AG10803 (cell line): ENCODE results near the gene VRK2.
"Not testable (repeated sequence)": the region's sequence is repeated elsewhere in the genome, so short reads cannot be mapped to it uniquely, and the experiment has no call there.

Source experiments
- DNase-seq: peaks from one replicate; pipeline ENCODE4 v3.0.0; 2010; ENCODE audit warnings: low read depth
- H3K4me3 ChIP-seq: 2 replicates; pipeline ENCODE4 v1.5.1; 2011; ENCODE audit warnings: mild to moderate bottlenecking, low read length, control low read depth
- TF ChIP-seq, protein P1 (sequence below): conservative IDR thresholded peaks from 2 replicates; pipeline ENCODE4 v1.5.1; 2011; ENCODE audit warnings: mild to moderate bottlenecking, low read length, control low read depth, inconsistent platforms

The VRK2 gene

DNA sequence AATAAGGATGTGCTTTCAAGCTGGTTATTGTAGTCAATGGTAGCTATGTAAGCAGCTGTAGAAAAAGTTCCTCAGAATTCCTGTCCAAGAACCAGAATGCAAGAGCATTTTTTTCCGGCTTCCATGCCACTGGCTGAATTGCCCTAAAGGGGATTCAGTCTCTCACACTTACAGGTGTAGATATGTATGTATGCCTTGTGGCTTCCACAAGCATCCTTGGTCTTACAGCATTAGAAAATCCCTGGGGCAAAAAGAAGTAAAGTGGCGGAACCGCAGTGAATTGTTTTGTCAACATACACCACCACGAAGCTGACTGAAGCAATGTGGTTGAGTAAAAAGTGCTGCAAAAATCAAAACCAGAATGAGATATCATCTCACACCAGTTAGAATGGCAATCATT is 139.9 kb downstream of the VRK2 start:
- H3K4me3 ChIP-seq = no peak overlapping the region
- no peak for DNase-seq
- TF ChIP-seq, protein P1, sequence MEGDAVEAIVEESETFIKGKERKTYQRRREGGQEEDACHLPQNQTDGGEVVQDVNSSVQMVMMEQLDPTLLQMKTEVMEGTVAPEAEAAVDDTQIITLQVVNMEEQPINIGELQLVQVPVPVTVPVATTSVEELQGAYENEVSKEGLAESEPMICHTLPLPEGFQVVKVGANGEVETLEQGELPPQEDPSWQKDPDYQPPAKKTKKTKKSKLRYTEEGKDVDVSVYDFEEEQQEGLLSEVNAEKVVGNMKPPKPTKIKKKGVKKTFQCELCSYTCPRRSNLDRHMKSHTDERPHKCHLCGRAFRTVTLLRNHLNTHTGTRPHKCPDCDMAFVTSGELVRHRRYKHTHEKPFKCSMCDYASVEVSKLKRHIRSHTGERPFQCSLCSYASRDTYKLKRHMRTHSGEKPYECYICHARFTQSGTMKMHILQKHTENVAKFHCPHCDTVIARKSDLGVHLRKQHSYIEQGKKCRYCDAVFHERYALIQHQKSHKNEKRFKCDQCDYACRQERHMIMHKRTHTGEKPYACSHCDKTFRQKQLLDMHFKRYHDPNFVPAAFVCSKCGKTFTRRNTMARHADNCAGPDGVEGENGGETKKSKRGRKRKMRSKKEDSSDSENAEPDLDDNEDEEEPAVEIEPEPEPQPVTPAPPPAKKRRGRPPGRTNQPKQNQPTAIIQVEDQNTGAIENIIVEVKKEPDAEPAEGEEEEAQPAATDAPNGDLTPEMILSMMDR = no peak

DNA sequence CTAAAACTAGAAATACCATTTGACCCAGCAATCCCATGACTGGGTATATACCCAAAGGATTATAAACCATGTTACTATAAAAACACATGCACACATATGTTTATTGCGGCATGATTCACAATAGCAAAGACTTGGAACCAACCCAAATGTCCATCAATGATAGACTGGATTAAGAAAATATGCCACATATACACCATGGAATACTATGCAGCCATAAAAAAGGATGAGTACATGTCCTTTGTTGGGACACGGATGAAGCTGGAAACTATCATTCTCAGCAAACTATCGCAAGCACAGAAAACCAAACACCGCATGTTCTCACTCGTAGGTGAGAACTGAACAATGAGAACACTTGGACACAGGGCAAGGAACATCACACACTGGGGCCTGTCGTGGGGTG is 140.4 kb downstream of the VRK2 start:
- not testable (repeated sequence) for DNase-seq, H3K4me3 ChIP-seq

DNA sequence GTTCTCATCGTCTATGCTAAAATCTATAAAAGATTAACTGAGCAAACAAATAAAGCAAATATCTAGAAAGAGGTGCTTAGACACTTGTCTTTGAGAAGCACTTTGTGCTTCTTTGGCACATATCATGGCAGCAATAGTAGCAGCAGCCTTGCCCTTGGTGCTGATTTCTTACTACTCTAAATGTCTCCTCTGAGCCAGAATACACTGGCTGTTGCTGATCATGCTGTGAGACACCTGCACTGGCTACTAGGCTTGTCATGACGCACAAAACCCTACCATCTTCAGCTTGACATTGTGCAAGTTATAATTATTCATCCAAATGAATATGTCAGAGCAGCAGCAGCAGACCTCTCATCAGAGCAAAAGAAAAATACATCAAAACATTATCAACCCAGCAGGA is 147.9 kb downstream of the VRK2 start:
- DNase-seq = no peak
- TF ChIP-seq, protein P1 = no peak

DNA sequence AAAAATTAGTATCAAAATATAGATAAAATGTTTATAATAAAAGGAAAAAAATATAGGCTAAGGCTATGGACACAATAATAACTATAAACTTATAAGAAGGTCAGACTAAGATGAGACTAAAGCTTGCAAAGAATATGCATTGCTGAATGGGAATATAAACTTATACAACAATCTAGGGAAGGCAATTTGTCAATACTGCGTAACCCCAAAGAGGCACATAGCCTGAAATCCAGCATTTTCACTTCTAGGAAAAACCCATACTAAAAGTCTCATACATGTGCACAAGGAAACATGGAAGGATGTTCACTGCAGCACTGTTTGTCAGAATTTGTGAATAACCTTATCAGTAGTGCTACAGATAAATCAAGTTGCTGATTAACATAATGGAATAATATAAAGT is 149.1 kb downstream of the VRK2 start:
- H3K4me3 ChIP-seq = no peak overlapping the region
- no peak for DNase-seq
- TF ChIP-seq, protein P1 = no peak

More for the DNA sequence above, 147.9 kb downstream of the VRK2 start:
- H3K4me3 ChIP-seq = no peak overlapping the region

DNA sequence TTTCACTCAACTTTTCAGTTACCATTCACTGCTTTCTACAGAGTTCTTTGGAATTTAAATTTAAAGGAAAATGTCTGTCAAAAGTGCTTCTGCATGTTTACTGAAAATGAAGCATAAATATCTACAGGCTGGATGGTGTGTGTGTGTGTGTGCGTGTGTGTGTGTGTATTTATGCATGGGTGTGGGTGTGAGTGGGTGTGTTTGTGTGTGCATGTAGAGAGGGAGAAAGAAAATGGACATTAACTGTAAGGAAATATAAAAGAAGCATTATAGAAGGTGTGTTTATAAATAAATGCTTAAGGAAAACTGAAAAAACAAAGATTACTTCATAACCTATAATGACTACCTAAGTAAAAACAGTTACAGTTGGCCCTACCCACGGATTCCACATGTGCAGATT is 151.3 kb downstream of the VRK2 start:
- TF ChIP-seq, protein P1 = no peak
- DNase-seq = no peak
- H3K4me3 ChIP-seq = no peak overlapping the region

DNA sequence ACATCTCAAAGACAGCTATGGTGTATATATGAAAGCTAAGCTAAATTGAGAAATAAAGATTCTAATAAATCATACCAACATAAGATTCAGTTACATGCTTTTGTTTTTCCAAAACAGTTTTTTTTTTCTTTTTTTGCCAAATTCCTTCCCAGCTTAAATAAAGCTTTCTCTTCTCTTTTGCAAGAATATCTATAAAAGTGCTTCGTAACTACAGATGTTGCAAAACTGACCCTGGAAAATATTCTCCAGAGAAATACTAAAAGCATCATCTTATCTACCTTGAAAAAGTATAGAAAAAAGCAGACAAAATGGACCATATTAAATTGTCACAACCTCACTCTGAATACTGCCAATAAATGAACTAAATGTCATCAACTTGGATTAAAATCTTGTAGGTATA is 155.8 kb downstream of the VRK2 start:
- peak; percentile 1 for DNase-seq
- TF ChIP-seq, protein P1 = no peak
- no peak overlapping the region for H3K4me3 ChIP-seq

DNA sequence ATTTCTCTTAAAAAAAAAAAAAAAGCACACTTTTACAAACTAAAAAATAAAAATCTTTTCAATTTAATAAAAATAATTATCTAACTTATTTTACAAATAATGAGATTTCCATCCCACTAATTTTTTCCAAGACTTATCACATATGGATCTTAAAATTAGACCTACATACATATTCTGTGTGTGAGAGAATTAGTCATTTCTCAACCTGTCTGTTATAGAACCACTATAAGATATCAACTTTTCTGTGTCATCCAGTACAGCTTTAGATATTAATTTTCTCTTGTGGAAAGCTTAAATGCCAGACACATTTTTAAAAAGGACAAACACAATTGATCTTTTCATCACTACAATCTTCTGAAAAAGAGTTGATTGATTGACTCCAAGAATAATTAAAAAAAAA is 156.4 kb downstream of the VRK2 start:
- no peak overlapping the region for H3K4me3 ChIP-seq
- DNase-seq = no peak
- TF ChIP-seq, protein P1 = no peak

DNA sequence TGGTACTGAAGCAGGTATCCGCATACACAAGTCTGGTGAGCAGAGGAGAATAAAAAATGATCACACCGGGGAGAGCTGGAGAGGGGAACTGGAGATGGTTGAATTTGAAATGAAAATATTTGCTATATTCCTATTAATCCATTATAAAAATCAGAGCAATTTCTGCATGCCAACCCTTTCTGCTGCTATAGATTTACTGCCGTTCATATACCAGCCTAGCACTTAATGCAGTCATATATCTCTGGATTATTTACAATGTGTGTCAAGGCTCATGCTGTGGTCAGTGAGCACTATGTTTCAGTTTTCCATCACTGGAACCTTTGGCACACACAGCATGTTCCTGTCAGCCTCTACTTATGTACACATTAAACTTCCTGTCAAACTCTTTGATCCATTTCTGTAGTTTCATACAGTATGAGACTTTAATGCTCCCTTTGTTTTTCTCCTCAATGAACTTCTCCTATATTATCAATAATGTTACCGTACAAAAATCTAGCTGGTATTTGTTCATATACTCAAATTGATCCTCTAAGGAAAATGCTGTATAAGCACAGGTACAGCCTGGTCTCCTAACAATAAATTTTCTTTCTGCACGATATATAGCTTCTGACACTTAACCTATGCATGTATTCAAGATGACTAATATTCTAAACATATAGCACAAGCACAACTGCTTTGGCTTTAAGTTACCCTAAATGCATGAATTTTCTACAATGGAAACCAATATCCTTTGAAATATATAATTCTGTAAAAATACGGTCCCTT is 157.8 kb downstream of the VRK2 start:
- no peak overlapping the region for H3K4me3 ChIP-seq
- TF ChIP-seq, protein P1 = no peak
- DNase-seq = no peak
